H1 (cell line): ENCODE measurements around the gene ANO2. TPM values are rescaled to one million over a fixed set of nuclear protein-coding genes. Genes with fewer than 3 reads are reported as not detected.

ENCODE experiments used
- CHD2 ChIP-seq: IDR thresholded peaks from 2 replicates; pipeline ENCODE4 v1.6.1; 2012; ENCODE audit warnings: low read length, improper control_type of control experiment
- EZH2 ChIP-seq: fragments of 200-600 bp; sonication (generic); IDR thresholded peaks from 2 replicates; pipeline ENCODE4 v1.7.1; 2012; ENCODE audit warnings: low read depth, mild to moderate bottlenecking, moderate library complexity, low read length, inconsistent platforms; ENCODE audit not compliant: severe bottlenecking
- NRF1 ChIP-seq: IDR thresholded peaks from 2 replicates; pipeline ENCODE4 v1.6.1; 2011; ENCODE audit warnings: mild to moderate bottlenecking, low read depth, low read length, improper control_type of control experiment
- TAF7 ChIP-seq: optimal IDR thresholded peaks from 2 replicates; pipeline ENCODE3; 2011; ENCODE audit warnings: low read depth, mild to moderate bottlenecking, inconsistent platforms, low read length, moderate library complexity, borderline replicate concordance
- polyA plus RNA-seq, 7 experiments: library from polyadenylated mRNA; depleted of rRNA in 3 of 7; stranded (reverse) in 5 of 7; unstranded in 2 of 7; fragments of >200 nt in 5 of 7; fragments of 200-250 nt in 2 of 7; gene quantifications; 1 replicate in 5 of 7; 2 replicates in 1 of 7; 4 replicates in 1 of 7; pipeline versions ENCODE4 v1.2.1 to v1.2.3, GENCODE V29; 2011 to 2013; ENCODE audit warnings: missing spikeins in 2 of 7, mixed read lengths in 2 of 7
- total RNA-seq: library from RNA; stranded (reverse); fragmentation: NEBNext Ultra II Directional; extraction: Animal tissue kit (Norgen Biotek cat#: 25700); gene quantifications from 2 replicates; pipeline ENCODE4 v1.2.1, GENCODE V29; 2021
- TF ChIP-seq, protein P1 (sequence below), 3 experiments: IDR thresholded peaks; 1 replicate in 2 of 3; 2 replicates in 1 of 3; pipeline versions ENCODE4 v1.5.1 to v1.6.1; 2011; ENCODE audit warnings: low read length in 3 of 3, mild to moderate bottlenecking in 3 of 3, inconsistent platforms in 2 of 3, low read depth in 1 of 3, moderate library complexity in 1 of 3; ENCODE audit not compliant: insufficient read depth in 1 of 3; ENCODE audit errors: control extremely low read depth in 1 of 3

The ANO2 gene
- total and polyA plus RNA-seq, 2 of the 8 experiments (the other 6 are each of a cell fraction or from before 2014, with no cell fraction given): 1.9 to 5.5 TPM

DNA sequence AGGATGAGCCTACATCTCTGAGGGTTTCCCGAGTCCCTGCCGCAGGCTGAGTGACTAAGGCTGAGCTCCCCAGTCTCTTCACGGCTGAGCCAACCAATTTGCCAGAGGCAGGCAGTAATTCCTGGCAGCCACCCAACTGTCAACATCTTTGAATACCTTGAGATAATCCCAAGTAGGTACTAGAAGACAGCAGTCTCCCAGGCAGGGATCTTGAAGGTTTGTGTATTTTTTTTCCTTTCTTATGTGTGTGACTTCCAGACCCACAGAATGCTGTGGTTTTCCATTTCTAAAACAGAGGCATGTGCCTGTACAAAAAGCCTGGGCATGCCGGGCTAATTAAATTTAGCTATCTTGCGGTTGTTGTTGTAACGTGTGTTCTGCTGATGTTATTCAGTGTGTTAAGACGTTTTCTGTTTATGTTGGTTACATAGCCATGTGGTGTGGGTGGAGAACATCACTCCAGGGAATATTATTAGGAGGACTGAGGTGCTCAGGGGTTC lies 155.5 kb downstream of the ANO2 start (continued):
- TF ChIP-seq, protein P1, sequence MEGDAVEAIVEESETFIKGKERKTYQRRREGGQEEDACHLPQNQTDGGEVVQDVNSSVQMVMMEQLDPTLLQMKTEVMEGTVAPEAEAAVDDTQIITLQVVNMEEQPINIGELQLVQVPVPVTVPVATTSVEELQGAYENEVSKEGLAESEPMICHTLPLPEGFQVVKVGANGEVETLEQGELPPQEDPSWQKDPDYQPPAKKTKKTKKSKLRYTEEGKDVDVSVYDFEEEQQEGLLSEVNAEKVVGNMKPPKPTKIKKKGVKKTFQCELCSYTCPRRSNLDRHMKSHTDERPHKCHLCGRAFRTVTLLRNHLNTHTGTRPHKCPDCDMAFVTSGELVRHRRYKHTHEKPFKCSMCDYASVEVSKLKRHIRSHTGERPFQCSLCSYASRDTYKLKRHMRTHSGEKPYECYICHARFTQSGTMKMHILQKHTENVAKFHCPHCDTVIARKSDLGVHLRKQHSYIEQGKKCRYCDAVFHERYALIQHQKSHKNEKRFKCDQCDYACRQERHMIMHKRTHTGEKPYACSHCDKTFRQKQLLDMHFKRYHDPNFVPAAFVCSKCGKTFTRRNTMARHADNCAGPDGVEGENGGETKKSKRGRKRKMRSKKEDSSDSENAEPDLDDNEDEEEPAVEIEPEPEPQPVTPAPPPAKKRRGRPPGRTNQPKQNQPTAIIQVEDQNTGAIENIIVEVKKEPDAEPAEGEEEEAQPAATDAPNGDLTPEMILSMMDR (IDR thresholded peaks at IDR 0.05; ENCODE audit: control extremely low read depth in 1 of 3, insufficient read depth in 1 of 3, low read depth in 1 of 3, low read length in 3 of 3): no peak
- no peak for TF ChIP-seq CHD2
- no peak for TF ChIP-seq EZH2
- no peak for TF ChIP-seq NRF1
- TF ChIP-seq TAF7: no peak
